Stomach (tissue), 4 donors: ENCODE measurements around the gene PLA2G4F.

ENCODE experiments used
- POLR2AphosphoS5 ChIP-seq, 3 donors: sonication (generic); formaldehyde crosslinking; IDR thresholded peaks; one replicate each; pipeline ENCODE4 v1.6.1; 2016; ENCODE audit warnings: antibody characterized with exemption in 3 of 3
- TF ChIP-seq, protein P1 (sequence below), 7 experiments: fragments of 450-650 bp in 4 of 7; fragments of 200-600 bp in 3 of 7; sonication (generic) in 3 of 7; IDR thresholded peaks; one replicate each; pipeline ENCODE4 v1.5.1; 2016 to 2019; ENCODE audit warnings: antibody characterized with exemption in 7 of 7, control low read depth in 2 of 7, mild to moderate bottlenecking in 1 of 7

DNA sequence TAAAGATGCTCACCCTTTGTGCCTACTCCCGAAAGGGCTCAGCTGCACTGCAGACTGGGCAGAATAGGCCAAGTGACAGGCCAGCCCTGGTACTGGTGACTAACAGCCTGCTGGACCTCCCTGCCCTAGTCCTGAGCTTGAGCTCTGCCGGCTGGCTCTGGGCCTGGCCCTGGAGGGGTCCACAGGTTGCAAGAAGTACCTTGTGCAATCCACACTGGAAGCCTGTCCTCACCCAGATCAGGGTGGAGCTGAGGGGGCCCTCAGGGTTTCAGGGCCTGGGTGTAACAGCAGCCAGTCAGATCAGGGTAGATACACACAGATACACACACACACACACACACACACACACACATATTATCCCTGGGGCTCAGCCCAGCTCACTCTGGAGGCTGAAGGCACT is 34.8 kb downstream of the PLA2G4F start:
- TF ChIP-seq POLR2AphosphoS5 (IDR thresholded peaks at IDR 0.05) = no peak
- TF ChIP-seq, protein P1, sequence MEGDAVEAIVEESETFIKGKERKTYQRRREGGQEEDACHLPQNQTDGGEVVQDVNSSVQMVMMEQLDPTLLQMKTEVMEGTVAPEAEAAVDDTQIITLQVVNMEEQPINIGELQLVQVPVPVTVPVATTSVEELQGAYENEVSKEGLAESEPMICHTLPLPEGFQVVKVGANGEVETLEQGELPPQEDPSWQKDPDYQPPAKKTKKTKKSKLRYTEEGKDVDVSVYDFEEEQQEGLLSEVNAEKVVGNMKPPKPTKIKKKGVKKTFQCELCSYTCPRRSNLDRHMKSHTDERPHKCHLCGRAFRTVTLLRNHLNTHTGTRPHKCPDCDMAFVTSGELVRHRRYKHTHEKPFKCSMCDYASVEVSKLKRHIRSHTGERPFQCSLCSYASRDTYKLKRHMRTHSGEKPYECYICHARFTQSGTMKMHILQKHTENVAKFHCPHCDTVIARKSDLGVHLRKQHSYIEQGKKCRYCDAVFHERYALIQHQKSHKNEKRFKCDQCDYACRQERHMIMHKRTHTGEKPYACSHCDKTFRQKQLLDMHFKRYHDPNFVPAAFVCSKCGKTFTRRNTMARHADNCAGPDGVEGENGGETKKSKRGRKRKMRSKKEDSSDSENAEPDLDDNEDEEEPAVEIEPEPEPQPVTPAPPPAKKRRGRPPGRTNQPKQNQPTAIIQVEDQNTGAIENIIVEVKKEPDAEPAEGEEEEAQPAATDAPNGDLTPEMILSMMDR (IDR thresholded peaks at IDR 0.05) = no peak
